GM18505 (cell line): ENCODE data around the gene LRRC40.
"Not testable (repeated sequence)": the region's sequence is repeated elsewhere in the genome, so short reads cannot be mapped to it uniquely, and the experiment has no call there.

Experiments
- ATAC-seq: cut with Tn5 transposase; IDR thresholded peaks from one replicate; pipeline ENCODE4 v1.9.1; 2021; ENCODE audit not compliant: unreplicated experiment
- POLR2A ChIP-seq: IDR thresholded peaks from 4 replicates; pipeline ENCODE4 v1.6.1; 2011; ENCODE audit warnings: borderline replicate concordance; ENCODE audit not compliant: insufficient read depth, insufficient read length; ENCODE audit errors: extremely low read depth

LRRC40 gene

GRCh38 chr1:70220015-70220414, 14.6 kb upstream of the LRRC40 start:
- no peak for ATAC-seq
- TF ChIP-seq POLR2A = no peak

- no peak for ATAC-seq
- TF ChIP-seq POLR2A = no peak
Measured at GRCh38 chr1:70211541-70211940, 6.2 kb upstream of the LRRC40 start.

DNA sequence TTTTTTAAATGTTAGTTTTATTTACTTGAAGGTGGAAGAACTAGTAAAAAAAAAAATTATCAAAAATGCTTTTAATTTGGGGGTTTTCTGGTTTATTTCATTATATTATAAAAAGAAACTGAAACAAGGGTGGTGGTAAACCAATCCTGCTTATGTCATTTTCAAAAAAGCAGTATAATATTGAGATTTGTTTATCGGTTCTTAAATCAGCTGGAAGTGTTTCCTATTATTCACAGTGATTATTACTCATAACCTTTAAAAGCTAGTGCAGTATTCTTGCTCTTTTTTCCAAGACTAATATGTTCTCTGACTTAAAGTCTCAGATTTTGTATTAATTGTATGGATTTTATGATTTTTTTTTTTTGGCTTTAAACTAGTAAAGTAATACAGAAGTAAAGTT, 5.4 kb upstream of the LRRC40 start:
- no peak for ATAC-seq
- TF ChIP-seq POLR2A = no peak

- TF ChIP-seq POLR2A = no peak
- no peak for ATAC-seq
Measured at GRCh38 chr1:70208292-70208691, 2.9 kb upstream of the LRRC40 start.

GRCh38 chr1:70207492-70207891, 2.1 kb upstream of the LRRC40 start:
- no peak for TF ChIP-seq POLR2A
- ATAC-seq = no peak

GRCh38 chr1:70206833-70207232, 1.5 kb upstream of the LRRC40 start:
- not testable (repeated sequence) for ATAC-seq

- peak; percentile 34 for ATAC-seq
- no peak for TF ChIP-seq POLR2A
Measured at GRCh38 chr1:70205071-70205433, 327 bp downstream of the LRRC40 start.

GRCh38 chr1:70204600-70204999, 779 bp downstream of the LRRC40 start:
- ATAC-seq = no peak
- no peak for TF ChIP-seq POLR2A

- TF ChIP-seq POLR2A = no peak
- no peak for ATAC-seq
Measured at GRCh38 chr1:70204139-70204538, 1.2 kb downstream of the LRRC40 start.

DNA sequence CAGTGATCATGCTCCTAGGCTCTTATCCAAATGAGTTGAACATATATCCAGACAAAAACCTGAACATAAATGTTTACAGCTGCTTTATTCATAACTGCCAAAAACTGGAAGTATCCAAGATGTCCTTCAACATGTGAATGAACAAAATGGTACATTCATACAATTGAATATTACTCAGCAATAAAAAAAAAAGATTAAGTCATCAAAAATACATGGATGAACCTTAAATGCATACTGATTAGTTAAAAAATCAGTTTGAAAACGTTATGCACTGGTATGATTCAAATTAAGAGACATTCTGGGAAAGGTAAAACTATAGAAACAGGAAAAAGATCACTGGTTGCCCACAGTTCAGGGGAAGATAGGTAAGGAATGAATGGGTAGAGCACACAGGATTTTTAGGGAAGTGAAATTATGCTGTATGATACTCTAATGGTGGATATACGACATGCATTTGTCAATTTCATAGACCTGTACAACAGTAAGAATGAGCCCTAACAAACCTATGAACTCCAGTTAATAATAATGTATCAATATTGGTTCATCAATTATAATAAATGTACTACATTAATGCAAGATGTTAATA, 3.1 kb downstream of the LRRC40 start:
- no peak for TF ChIP-seq POLR2A
- no peak for ATAC-seq

GRCh38 chr1:70200065-70200464, 5.3 kb downstream of the LRRC40 start:
- ATAC-seq = no peak
- no peak for TF ChIP-seq POLR2A

- no peak for TF ChIP-seq POLR2A
- no peak for ATAC-seq
Measured at GRCh38 chr1:70196333-70196732, 9.0 kb downstream of the LRRC40 start.

DNA sequence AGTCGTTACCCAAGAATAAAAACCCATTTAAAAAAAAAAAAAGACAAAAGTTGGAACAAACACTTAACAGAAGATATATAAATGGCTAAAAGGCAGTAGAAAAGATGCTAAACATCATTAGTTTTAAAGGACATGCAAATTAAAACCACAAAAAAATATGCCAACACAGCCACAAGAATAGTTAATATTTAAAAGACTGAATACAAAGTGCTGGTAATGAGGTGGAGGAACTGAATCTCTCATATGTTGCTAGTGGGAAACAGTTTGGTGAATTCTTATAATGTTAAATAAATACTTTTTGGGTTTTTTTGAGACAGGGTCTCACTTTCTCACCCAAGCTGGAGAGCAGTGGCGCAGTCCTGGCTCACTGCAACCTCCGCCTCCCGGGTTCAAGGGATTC, 10.0 kb downstream of the LRRC40 start:
- TF ChIP-seq POLR2A = no peak
- ATAC-seq = peak; percentile 74

DNA sequence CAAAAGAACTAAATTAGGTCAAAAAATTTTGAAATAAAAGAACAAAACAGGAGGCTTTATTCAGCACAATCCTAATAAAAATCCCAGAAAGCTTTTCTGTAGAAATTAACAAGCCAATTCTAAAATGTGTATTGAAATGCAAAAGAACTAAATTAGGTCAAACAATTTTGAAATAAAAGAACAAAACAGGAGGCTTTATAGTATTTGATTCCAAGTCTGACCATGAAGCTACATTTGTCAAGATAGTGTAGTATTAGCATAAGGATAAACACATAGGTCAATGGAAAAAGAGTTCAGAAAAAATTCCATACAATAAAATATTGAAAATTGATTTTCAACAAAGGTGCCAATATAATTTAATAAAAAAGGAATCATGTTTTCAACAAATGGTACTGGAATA, 10.8 kb downstream of the LRRC40 start:
- TF ChIP-seq POLR2A = no peak
- ATAC-seq = no peak

- not testable (repeated sequence) for ATAC-seq
Measured at GRCh38 chr1:70192446-70192845, 12.9 kb downstream of the LRRC40 start.

DNA sequence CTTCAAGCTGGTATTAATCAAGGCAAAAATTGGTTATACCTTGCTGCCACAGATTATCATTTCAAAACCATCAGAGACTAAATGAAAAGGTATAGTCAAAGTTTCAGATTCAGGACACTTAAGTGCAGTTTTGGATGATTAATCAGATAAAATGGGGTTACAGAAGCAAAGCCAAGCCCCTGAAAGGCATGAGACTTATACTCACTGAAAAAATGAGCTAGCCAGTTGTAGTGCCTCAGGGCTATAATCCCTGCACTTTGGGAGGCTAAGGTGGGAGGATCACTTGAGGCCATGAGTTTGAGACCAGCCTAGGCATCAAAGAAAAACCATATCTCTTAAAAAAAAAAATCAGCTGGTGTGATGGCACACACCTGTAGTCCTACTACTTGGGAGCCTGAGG, 15.2 kb downstream of the LRRC40 start:
- no peak for TF ChIP-seq POLR2A

DNA sequence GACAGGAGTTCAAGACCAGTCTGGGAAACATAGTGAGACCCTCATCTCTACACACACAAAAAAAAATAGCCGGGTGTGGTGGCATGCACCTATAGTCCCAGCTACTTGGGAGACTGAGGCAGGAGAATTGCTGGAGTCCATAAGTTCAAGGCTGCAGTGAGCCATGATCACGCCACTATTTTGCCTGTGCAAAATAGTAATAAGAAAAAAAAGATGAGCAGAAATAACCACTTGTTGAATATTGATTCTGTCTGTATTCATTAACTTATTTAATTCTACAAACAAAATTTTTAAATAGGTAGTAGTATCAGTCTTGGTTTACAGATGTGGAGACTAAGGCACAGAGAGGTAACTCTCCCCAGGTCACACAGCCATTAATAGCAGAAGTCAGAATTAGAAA, 16.9 kb downstream of the LRRC40 start:
- ATAC-seq = no peak
- no peak for TF ChIP-seq POLR2A

More for the DNA sequence above, 15.2 kb downstream of the LRRC40 start:
- ATAC-seq = no peak

- not testable (repeated sequence) for ATAC-seq
Measured at GRCh38 chr1:70185181-70185580, 20.2 kb downstream of the LRRC40 start.
